ENCODE data around the gene NR1H2.
A peak's percentile ranks its signal among the peaks of the same experiment; 100 is the strongest.
"Not testable (repeated sequence)": the region's sequence is repeated elsewhere in the genome, so short reads cannot be mapped to it uniquely, and the experiment has no call there.

The NR1H2 gene

DNA sequence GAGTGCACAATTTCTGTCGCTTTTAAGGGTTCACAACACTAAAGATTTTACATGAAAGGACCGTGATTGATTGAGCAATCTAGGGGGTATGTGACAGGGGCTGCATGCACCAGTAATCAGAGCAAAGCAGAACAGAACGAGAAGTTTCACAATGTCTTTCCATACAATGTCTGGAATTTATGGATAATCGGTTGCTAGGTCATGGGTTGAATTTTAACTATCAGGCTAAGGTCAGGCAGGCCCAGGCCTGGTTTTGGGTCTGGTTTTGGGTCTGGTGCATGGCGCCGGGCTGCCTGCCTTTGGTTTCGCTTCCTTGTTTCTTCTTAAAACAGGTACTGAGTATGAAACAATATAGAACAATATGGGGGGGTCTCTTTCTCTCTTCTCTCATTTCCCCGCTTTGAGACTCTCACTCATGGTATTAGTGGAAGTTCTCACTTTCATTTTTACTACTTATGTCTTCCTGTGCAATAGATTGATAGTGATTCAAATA, 29.1 kb upstream of the NR1H2 start:
- DNase-seq = not testable (repeated sequence)

DNA sequence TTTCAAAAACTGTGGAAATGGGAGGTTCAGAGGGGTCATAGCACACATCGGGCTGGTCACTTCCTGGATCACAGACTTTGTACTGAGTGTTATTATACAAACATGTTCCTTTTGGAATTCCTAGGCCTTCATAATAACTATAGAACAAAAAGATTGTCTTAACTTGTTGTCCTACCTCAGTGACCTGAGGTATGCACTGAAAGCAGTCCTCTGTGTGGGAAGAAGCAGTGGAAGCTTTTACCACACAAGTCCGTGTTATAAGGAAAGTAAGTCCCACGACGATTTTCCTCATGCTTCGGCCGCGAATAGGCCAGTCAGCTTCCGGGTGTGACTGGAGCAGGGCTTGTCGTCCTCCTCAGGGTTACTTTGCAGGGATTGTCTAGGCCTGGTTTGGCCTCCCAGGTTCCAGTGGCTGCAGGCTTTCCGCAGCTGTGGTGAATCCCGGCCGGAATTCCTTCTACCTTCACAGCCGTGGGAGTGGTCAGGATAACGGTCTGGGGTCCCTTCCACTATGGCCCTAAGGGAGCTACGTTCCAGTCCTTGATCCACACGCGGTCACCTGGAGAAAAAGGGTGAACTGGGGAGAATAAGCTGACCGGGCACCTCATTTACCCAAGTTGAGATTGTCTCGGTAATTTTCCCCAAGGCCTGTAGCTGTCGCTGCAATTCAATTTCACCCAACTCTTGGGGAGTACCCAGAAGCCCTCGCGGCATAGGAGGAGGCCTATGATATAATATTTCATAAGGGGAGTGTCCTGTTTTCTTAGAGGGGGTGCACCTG, 26.8 kb upstream of the NR1H2 start:
- DNase-seq = no peak

DNA sequence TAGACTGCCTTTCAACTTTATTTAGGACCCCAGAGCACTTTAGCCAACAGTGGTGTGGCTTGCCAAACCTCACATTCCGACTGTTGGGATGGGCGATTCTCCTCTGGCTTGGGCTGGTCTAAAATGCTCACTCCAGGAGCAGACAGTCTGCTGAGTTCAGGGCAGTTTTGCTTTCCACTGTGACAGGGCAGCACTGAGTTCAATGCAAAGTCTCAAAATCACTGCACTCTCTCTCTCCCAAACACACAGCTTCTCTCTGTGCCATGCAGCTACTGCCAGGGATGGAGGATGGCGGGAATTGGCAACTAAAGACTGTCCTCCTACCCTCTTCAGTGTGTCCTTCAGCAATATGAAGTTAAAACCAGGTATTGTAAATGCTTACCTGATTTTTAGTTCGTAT, 24.0 kb upstream of the NR1H2 start:
- DNase-seq = no peak

DNA sequence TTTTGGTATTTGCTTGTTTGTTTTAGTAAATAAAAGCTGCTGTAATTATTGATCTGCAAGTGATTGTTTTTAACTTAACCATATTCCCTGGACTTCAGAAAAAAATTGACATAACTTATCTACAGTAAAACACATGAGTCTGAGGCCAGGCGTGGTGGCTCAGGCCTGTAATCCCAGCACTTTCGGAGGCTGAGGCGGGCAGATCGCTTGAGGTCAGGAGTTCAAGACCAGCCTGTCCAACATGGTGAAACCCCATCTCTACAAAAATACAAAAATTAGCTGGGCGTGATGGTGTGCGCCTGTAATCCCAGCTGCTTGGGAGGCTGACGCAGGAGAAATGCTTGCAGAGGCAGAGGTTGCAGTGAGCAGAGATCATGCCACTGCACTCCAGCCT, 22.8 kb upstream of the NR1H2 start:
- DNase-seq = not testable (repeated sequence)

DNA sequence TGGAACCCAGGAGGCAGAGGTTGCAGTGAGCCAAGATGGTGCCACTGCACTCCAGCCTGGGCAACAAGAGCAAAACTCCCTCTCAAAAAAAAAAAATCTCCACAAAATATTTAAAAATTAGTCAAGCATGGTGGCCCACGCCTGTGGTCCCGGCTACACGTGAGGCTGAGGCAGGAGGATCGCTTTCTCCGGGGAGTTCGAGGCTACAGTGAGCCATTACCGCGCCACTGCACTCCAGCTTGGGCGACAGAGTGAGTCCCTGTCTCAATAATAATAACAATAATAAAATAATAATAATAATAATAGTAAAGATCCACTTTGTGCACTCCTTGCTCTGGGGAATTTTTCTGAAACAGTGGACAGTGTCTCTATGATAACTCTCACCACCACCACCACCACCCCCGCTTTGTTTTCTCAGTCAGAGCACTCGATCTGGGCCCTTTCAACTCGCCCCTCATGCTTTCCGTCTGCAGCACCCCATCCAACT, 19.5 kb upstream of the NR1H2 start:
- DNase-seq = no peak

DNA sequence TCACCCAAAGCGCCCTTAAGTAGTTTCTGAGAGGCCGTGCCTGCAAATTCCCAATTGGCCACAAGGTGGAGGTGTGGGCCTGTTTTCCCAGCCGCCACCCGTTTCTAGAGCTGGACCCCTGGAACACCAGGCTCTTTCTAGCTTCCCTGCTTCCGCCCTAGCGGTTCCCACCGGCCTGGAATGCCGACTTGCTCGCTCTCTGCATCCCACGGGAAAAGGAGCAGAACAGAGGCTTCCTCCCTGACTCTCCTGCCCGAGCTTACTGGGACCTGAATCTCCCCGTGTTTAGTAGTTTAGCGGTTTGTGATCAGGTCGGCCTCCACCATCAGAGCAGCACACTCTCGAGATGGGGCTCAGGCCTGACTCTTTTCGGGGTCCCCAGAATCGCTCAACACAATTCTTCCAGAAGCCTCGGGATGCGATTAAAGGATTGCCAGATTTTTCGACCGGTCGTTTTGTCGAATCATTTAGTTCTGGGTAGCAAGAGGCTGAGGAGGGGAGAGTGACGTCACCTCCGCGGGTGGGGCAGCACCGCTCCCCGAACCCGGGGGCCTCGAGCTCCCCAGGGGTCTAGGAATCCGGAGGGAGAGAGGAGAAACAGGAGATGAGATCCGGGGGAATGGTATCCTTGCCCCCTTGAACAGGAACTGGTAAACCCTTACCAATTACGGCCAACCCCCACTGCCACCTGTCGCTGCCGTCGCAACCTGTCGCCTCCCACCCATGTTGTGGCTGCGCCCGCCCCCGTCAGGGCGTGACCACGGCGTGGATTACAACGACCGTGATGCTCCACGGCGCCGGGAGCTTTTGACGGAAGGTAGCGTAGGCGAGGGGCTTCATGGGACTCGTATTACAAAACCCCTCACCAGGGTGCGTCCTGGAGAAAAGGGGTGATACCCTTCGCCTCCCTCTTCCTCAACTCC, 18.8 kb upstream of the NR1H2 start:
- peak; percentile 79 for DNase-seq

DNA sequence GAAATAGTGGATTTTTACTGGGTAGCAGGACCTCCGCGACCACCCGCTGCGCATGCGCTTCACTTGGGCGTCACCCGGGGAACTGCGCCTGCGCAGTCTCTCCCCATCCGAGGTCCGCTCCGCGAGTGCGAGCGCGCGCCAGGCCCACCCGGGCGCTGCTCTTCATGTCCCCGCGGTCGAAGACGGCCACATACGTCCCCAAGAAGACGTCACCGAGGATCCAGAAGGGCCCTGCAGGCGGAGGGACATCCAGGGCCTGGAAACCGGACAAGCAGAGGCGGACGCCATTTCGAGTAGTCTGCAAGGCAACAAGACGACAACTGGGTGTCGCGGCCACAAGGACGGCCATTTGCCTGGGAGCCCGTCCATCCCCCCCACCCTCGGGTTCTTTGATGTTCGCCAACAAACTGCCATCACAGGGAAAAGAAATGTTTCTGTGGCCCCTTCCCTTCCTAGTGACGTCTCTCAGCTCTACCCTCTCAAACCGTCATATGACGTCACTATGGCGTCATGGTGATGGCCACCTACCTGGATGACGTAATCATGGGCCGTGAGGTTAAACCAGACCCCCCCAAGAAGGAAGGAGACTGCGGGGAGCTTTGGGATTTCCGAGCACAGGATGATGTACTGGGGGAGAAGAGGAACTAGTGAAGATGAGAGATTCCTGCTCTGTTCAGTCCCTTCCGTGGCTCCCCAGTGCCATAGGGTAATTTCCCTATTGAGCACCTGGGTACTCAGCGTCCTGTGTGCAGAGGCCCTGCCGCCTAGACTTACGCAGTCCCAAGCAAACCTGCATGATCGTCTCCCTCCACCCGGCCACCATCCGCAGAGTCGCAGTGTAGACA, 17.6 kb upstream of the NR1H2 start:
- peak; percentile 84 for DNase-seq

DNA sequence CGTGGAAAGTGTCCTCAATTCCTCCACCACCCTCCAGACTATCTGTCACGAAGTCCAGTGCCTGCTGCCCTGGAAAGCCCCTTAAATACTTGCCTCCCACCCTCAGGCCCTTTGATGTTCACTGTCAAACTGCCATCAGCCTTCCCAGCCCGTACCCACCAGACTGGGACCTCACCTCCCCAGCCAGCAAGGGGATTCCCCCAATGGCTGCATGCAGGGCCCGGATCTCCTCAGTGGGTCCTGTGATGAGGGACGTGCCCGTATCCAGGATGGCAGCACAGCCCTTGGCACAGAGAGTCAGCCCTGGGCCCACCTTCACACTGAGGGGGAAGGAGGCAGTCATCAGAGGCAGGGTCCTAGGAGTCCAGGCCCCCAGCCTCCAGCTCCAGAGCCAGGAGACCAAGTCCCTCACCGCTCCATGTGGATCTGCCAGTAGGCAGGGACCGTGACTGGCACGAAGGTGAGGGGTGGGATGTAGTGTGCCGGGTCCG, 16.9 kb upstream of the NR1H2 start:
- no peak for DNase-seq

DNA sequence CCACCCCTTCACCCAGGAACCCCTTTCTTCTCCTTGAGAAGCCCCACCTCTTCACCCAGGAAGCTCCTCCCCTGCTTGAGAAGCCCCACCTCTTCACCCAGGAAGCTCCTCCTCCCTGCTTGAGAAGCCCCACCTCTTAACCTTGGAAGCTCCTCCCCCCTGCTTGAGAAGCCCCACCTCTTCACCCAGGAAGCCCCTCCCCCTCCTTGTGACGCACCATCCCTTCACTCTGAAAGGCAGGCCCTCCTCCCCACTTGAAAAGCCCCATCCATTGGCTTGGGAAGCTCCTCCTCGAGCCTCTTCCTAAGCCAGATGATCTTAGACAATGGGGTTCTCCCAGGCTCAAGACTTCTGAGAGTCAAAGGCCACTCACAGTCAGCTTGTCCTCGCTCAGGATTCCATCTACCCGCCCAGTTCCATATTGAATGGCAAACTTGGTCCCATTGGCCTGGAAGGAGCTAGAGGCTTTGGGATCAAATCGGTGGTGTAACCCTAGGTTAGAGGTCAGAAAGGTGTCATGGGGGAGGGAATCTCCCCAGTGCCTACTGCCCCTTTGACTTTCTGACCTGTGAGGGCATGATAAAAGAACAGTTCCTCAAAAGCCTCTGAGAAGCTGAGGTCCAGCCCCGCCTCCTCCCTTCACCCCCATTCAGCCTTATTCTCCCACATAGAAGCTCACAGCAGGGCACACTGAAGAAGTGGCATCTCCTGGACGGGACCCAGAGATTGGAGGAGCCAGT, 14.8 kb upstream of the NR1H2 start:
- DNase-seq = no peak

DNA sequence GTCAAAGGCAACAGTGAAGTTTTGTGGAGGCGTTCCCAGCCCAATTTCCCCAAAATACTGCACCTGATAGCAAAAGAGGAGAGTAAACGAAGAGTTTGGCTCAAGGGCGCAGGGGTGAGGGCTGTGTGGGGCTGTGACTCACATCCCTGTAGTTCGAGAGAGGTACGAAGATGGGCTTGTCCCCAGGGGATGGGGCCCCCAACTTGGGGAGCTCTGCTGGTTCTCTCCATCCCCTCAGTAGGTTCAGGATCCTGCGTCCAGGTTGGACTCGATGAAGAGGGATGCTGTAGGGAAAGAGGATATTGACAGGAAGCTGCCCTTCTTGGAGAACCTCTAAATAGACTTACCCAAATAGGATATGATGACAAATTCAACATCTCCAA, 14.2 kb upstream of the NR1H2 start:
- no peak for DNase-seq

DNA sequence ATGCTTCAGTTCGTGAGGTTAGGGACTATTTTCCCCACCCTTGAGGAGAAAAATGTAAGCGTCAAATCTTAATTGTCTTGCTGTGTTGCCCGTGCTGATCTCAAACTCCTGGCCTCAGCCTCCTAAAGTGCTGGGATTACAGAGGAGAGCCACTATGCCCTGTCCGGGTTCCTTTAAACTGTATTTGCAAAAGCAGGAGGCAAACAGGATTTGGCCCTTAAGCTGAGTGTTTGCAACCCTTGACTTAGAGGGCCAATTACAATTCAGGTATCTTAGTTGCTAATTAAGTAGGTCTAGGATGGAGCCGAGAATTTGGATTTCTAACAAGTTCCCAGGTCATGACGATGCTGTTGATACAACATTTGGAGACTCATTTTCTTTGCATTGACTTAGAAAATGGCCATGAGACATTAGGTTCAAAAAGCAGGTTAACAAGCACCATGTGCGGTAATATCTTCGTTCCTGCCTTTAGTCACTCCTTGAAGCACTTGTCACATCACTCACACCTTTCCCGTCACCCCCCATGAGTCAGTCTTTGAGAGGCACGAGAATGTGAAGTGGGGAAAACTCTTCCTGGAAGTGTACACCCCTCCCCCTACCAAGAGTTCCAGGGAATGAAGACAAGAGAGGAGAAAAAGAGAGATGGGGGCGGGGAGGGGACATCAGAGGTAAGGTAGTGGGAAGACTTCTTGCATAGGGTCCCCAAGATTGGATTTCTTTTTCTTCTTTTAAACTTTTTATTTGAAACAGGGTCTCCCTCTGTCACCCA, 13.4 kb upstream of the NR1H2 start:
- DNase-seq = no peak

DNA sequence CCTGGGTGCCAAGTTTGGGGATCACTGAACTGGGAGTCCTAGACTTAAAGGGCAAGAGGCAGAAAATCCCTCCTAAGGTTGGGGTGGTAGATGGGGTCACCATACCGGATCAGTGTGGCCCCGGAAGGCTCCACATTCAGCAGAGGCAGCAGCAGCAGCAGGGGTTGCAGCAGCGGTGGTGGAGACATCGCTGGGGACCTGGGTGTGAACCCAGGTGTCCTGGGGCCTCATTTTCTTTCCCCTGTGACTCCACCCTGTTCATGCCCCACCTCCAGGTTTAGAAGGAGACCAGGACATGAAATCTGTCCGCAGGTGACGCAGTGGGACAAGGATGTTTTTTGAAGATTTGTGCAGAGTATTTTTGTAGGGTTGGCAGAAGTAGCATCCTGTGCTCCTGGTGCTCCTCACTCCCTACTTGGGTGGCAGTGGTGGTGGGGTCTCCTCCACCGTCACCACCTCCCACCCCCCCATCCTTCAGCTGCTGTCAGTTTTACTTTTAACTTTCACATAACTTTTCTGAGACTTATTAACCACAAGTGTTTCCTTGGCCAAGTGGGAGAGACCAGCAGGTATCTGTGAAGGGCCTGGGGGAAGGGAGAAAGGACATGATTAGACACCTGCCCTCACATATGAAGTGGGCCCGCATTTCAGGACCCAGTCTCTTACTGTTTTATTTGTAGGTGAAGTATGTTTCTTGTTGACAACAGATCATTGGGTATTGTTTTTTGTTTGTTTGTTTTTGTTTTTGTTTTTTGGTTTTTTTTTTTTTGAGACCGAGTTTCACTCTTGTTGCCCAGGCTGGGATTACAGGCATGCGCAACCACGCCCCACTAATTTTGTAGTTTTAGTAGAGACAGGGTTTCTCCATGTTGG, 10.6 kb upstream of the NR1H2 start, which contains the start of gene NAPSA:
TSS of gene NAPSA (minus strand) at position 206 of the 873 bp plus-strand sequence. CDS start at position 188, 18 bp downstream.
- no peak for DNase-seq

DNA sequence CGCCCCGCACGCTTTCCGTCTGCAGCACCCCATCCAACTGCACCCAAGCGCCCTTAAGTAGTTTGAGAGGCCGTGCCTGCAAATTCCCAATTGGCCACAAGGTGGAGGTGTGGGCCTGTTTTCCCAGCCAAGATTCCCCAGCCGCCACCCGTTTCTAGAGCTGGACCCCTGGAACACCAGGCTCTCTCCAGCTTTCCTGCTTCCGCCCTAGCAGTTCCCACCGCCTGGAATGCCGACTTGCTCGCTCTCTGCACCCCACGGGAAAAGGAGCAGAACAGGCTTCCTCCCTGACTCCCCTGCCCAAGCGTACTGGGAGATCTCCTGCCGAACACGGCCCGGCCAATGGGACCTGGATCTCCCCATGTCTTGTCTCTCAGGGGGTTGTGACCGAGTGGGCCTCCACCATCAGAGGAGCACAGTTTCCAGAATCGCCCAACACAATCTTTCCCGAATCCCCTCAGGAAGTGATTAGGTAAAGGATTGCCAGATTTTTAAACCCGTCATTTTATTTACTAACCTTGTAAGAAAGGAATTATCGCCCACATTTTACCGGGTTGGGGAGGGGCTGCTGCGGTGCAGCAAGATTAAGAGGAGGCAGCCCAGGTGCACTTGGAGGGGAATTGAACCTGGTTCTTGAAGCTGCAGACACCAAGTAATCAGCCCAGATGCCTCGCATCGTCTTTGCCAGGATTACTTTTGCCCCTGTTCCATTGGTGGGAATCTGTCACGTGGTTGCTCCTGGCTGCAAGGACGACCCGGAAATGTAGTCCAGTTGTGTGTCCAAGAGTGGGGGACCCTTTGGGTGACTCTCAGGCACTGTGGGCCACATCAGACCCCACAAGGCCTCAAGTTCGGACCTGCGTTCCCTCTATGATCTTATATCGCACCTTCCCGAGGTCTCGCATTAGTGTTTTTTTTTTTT, 7.3 kb upstream of the NR1H2 start:
- peak; percentile 79 for DNase-seq

DNA sequence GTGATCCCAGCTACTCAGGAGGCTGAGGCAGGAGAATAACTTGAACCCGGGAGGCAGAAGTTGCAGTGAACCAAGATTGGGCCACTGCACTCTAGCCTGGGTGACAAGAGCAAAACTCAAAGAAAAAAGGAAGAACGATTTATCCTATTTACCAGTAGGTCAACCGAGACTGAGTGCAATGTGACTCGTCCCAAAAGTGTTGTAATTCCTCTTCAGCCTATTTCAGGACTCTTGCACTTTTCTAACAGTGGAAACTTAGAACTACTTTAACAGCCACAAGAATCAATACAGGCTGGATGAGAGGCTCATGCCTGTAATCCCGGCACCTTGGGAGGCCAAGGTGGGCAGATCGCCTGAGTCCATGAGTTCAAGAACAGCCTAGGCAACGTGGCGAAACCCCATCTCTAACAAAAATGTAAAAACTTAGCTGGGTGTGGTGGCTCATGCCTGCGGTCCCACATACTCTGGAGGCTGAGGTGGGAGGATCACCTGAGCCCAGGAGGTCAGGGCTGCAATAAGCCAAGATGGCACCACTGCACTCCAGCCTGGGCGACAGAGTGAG, 4.3 kb upstream of the NR1H2 start:
- no peak for DNase-seq

DNA sequence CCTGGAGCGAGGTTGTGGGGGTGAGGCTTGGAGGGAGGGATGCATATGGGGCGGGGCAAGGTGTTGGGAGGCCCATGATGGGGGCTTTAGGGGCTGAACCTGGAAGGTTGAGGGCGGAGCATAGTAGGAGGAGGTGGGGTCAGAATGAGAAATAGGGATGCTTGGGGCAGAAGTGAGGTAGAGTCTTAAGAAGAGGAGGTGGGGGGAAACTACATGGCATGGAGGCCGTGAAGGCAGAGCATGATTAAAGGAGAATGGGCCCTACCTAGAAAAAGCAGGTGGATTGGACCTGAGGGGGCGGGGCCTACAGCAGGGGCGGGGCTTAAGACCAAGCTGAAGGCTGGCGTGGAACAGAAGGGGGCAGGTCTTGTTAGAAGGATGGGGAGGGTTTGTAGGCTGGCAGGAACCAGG, 799 bp downstream of the NR1H2 start:
- no peak for DNase-seq

DNA sequence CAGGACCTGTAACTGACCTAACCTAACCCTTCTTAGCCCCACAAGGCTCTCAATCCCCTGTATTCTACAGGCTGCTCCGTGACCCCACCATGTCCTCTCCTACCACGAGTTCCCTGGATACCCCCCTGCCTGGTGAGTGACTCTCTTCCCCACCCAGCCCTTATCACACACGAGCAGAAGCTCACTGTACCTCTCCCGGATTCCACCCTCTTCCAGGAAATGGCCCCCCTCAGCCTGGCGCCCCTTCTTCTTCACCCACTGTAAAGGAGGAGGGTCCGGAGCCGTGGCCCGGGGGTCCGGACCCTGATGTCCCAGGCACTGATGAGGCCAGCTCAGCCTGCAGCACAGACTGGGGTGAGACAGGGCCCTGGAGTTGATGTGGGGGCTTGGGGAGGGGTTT, 1.3 kb downstream of the NR1H2 start:
- DNase-seq = no peak

DNA sequence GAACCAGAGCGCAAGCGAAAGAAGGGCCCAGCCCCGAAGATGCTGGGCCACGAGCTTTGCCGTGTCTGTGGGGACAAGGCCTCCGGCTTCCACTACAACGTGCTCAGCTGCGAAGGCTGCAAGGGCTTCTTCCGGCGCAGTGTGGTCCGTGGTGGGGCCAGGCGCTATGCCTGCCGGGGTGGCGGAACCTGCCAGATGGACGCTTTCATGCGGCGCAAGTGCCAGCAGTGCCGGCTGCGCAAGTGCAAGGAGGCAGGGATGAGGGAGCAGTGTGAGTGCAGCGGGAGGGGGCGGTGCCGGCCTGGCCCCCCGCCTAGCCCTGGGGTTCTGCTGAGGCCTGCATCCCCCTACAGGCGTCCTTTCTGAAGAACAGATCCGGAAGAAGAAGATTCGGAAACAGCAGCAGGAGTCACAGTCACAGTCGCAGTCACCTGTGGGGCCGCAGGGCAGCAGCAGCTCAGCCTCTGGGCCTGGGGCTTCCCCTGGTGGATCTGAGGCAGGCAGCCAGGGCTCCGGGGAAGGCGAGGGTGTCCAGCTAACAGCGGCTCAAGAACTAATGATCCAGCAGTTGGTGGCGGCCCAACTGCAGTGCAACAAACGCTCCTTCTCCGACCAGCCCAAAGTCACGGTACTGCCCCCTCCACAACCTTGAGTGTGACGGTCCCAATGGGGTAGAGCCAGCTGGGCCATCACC, 2.1 kb downstream of the NR1H2 start:
- no peak for DNase-seq

DNA sequence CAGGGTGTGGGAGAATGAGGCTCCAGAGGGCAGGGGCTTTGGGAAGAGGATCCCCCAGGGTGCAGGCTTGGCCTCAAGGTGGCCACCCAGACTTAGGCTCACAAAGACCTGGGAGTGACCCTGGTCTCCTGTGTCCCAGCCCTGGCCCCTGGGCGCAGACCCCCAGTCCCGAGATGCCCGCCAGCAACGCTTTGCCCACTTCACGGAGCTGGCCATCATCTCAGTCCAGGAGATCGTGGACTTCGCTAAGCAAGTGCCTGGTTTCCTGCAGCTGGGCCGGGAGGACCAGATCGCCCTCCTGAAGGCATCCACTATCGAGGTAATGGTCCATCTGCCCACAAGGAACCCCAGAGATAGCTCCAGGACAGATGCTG, 2.6 kb downstream of the NR1H2 start:
- no peak for DNase-seq

All from DMS79 treated with DMSO at 0.1 percent for 48 hours (cell line).